ENCODE measurements around the gene RTL1. TPM values are rescaled to one million over a fixed set of nuclear protein-coding genes. Genes with fewer than 3 reads are reported as not detected.

Gene RTL1
- total and polyA plus RNA-seq, 10 of the 15 experiments (the other 5 are each of a cell fraction or from before 2014, with no cell fraction given): not detected

- no peaks in the 10 kb centered on the region for H3K4me1 ChIP-seq (ENCODE audit: control insufficient read depth, insufficient read depth, low read length)
- intact Hi-C loops (cut with micrococcal nuclease; ENCODE audit: unreplicated experiment) (no loop called here), in situ Hi-C loops (cut with MboI) (no loop called here)
- BruUV-seq (replicated peaks): no TSS peak
- ATAC-seq: no peak
- H3K27me3 ChIP-seq (replicated peaks in 1 of 2; ENCODE audit: control insufficient read depth in 2 of 2, insufficient read depth in 2 of 2, low read length in 1 of 2): no peaks in the 10 kb centered on the region
- SMC1A ChIA-PET (ENCODE audit: uncharacterized antibody, unreplicated experiment): no interaction called here
- no peak overlapping the region for H3K4me2 ChIP-seq (ENCODE audit: control insufficient read depth, insufficient read depth)
- CTCF ChIA-PET: no interaction called here
- no peak overlapping the region for H3K9ac ChIP-seq (ENCODE audit: control insufficient read depth, insufficient read depth, low read length)
- H2AFZ ChIP-seq (ENCODE audit: control insufficient read depth, low read depth, low read length): no peak overlapping the region
- RAD21 ChIA-PET (ENCODE audit: unreplicated experiment): no interaction called here
- no peak for FAIRE-seq
- POLR2A ChIA-PET: no interaction called here
- no peak overlapping the region for H3K27ac ChIP-seq (ENCODE audit: control insufficient read depth, insufficient read depth)
- no peaks in the 10 kb centered on the region; the same call in 2 of the 3 replicates for H3K9me3 ChIP-seq (replicated peaks; ENCODE audit: control insufficient read depth, insufficient read depth, low read length)
- 14% methylated on average over 4 of the region's 4 CpGs for WGBS (ENCODE audit: insufficient coverage, insufficient replicate concordance, low lambda C conversion rate, missing lambda C conversion rate)
- no peaks in the 10 kb centered on the region for H3K36me3 ChIP-seq (ENCODE audit: control insufficient read depth in 2 of 2, insufficient read depth in 2 of 2, low read length in 1 of 2)
- H3K4me3 ChIP-seq: no peak overlapping the region
- H3K79me2 ChIP-seq (ENCODE audit: control insufficient read depth, insufficient read depth, low read length): no peaks in the 10 kb centered on the region
- DNase-seq (ENCODE audit: low read depth, low spot score): no peak
- TF ChIP-seq TCF3 (IDR thresholded peaks at IDR 0.05; ENCODE audit: borderline replicate concordance, insufficient read depth, low read depth, low read length) (no peak), ESRRA (IDR thresholded peaks at IDR 0.05; ENCODE audit: low read length) (no peak), JUNB (IDR thresholded peaks at IDR 0.05) (no peak), IRF5 (IDR thresholded peaks at IDR 0.05; ENCODE audit: borderline replicate concordance) (no peak), SIX5 (IDR thresholded peaks at IDR 0.05; ENCODE audit: low read depth, low read length, severe bottlenecking) (no peak), GABPA (IDR thresholded peaks at IDR 0.05; ENCODE audit: low read depth) (no peak), GATAD2B (conservative IDR thresholded peaks at IDR 0.05; ENCODE audit: low read depth) (no peak), NFYB (IDR thresholded peaks at IDR 0.05; ENCODE audit: insufficient read depth, low read depth, low read length) (no peak), SP1 (IDR thresholded peaks at IDR 0.05; ENCODE audit: low read depth, low read length) (no peak), ZNF592 (IDR thresholded peaks at IDR 0.05) (no peak)
- no peaks in the 10 kb centered on the region for H4K20me1 ChIP-seq (ENCODE audit: control insufficient read depth, insufficient read depth)
Measured at GRCh38 chr14:100874051-100874410, 29.5 kb downstream of the RTL1 start.

All from GM12878 (cell line).